ELF-1 (cell line): Measurements from ENCODE around the gene ZNF493.

Experiments
- DNase-seq: peaks from one replicate; pipeline ENCODE4 v3.0.0-alpha.2; 2016; ENCODE audit warnings: low read depth, low spot score

The ZNF493 gene

DNA sequence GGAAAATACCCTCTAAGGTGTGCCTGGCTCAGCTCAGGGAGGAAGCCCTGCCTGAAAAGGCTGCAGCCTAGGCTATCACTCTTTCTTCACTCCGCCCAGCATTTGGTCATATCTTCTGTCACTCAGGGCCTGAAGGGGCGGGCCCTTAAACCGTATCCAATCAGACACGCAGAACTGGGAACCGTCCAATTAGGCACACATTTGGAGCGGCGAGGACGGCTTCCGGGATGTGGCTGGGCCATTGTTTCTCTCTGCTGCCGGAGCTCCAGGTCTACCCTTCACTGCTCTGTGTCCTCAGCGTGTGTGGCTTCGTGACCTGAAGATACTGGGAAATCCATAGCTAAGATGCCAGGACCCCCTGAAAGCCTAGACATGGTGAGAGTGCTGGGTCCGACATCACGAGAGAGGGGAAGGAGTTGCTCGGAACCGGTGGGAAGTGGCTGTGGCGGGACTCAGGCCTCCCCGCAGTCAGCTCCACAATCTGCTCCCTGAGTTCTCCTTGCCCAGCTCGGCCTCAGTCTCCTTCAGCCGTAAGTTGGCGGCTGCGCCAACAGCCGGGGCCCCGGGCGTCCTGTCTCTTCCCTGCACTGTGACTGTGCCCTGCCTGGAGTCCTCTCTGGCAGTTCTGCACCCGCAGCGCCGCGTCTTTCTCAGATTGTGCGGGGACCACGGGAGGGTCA is at the start of gene ZNF493:
ZNF493 (plus strand) TSS at position 241 of the 680 bp plus-strand sequence; CDS start at position 346, 105 bp downstream.
- DNase-seq, result peak; percentile 97

DNA sequence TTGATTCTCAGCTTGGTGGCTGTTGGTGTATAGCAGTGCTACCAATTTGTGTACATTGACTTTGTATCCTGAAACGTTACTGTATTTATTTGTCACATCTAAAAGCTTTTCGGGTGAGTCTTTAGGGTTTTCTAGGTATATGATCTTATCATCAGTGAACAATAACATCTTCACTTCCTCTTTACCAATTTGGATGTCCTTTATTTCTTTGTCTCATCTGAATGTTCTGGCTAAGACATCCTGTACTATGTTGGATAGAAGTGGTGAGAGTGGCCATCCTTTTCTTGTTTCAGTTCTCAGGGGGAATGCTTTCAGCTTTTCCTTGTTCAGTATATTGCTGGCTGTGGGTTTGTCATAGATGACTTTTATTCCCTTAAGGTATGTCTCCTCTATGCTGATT is 44.1 kb upstream of the ZNF493 start:
- no peak for DNase-seq

DNA sequence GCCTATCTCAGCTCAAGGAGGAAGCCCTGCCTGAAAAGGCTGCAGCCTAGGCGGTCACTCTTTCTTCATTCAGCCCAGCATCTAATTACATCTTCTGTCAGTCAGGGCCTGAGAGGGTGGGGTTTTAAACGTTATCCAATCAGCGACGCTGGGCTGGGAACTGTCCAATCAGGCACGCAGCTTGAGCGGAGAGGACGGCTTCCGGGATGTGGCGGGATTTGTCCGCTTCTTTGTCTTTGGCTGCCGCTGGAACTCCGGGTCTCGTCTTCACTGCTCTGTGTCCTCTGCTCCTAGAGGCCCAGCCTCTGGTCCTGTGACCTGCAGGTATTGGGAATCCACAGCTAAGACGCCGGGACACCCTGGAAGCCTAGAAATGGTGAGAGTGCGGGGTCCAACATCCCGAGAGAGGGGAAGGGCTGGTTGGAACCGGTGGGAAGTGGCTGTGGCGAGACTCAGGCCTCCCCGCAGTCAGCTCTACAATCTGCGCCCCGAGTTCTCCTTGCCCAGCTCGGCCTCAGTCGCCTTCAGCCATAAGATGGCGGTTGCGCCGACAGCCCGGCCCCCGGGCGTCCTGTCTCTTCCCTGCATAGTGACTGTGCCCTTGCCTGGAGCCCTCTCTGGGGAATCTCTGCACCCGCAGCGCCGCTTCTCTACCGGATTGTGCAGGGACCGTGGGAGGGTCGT is 38.0 kb upstream of the ZNF493 start, which contains the start of gene ZNF738:
ZNF738 (plus strand) TSS at position 233 of the 684 bp plus-strand sequence; CDS start at position 374, 141 bp downstream.
- peak; percentile 99 for DNase-seq

DNA sequence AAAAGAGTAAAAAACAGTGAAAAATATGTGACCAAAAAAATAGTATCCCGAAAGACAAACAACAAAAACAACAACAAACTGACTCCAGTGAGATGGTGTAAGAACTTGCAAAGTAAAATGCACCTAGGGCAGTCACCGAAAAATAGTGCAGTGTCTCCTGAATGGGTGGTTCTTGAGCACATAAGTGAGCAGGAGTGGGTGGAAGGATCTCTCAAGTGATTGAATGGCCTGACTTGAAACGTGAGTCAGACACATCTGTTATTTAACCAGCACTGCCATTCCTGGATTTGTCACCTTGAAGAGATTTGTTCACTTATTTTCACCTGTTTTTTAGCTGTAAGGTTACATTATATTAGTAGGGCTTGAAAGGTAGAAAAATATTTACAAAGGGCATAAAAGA is 34.6 kb upstream of the ZNF493 start:
- no peak for DNase-seq

DNA sequence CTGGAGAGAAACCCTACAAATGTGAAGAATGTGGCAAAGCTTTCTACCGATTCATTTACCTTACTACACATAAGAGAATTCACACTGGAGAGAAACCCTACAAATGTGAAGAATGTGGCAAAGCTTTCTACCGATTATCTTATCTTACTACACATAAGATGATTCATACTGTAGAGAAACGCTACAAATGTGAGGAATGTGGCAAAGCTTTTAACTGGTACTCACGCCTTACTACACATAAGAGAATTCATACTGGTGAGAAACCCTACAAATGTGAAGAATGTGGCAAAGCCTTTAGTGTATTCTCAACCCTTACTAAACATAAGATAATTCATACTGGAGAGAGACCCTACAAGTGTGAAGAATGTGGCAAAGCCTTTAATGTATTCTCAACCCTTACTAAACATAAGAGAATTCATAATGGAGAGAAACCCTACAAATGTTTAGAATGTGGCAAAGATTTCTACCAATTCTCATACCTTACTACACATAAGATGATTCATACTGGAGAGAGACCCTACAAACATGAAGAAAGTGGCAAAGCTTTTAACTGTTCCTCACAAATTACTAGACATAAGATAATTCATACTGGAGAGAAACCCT is 12.9 kb upstream of the ZNF493 start:
- DNase-seq, result no peak

DNA sequence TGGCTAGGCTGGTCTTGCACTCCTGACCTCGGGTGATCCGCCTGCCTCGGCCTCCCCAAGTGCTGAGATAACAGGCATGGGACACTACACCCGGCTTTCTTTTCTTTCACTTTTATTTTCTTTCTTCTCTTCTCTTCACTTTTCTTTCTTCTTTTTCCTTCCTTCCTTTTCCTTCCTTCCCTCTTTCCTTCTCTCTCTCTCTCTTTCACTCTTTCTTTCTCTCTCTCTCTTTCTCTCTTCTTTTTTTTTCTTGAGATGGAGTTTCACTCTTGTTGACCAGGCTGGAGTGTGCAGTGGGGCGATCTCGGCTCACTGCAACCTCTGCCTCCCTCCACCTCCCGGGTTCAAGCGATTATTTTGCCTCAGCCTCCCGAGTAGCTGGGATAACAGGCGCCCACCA is 812 bp upstream of the ZNF493 start:
- DNase-seq, result no peak

GRCh38 chr19:21398851-21399250 is 1.9 kb downstream of the ZNF493 start:
- DNase-seq, result no peak

GRCh38 chr19:21402303-21402985 is 5.5 kb downstream of the ZNF493 start:
- no peak for DNase-seq

DNA sequence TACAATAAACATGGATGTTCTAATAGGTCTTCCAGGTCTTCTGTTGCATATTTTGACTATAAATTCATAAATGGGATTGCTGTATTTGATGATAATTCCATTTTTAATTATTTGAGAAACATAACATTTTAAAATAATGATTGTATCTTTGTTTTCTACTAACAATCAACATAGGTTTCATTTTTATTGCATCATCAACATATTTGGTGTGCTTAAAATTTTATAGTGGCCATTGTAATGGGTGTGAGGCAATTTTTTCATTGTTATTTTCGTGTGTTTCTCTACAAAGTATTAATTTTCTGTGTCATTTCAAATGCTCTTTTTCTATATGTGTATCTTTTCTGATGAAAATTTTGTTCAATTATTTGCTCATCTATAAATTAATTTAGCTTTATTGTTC is 13.2 kb downstream of the ZNF493 start:
- DNase-seq, result no peak

DNA sequence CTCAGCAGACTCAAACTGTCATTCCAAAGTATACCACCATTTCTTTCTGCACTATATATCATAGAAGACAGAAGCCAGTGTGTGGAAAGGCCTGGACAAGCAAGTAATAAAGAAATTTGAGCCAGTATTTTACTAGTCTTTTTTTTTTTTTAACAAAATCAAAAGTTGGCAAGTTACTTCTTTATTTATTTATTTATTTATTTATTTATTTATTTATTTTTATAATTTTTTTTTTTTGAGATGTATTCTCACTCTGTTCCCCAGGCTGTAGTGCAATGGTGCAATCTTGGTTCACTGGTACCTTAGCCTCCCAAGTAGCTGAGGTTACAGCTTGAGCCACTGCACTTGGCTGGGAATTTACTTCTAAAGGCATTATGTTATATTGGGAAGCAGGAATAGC is 25.3 kb downstream of the ZNF493 start:
- no peak for DNase-seq

- no peak for DNase-seq
Observed at GRCh38 chr19:21423057-21424041, 26.4 kb downstream of the ZNF493 start.

- DNase-seq, result no peak
Observed at GRCh38 chr19:21430675-21431074, 33.7 kb downstream of the ZNF493 start.

- no peak for DNase-seq
Observed at GRCh38 chr19:21432590-21432989, 35.7 kb downstream of the ZNF493 start.

GRCh38 chr19:21434516-21434915 is 37.6 kb downstream of the ZNF493 start:
- DNase-seq, result no peak

GRCh38 chr19:21434967-21435544 is 38.1 kb downstream of the ZNF493 start:
- DNase-seq, result no peak

DNA sequence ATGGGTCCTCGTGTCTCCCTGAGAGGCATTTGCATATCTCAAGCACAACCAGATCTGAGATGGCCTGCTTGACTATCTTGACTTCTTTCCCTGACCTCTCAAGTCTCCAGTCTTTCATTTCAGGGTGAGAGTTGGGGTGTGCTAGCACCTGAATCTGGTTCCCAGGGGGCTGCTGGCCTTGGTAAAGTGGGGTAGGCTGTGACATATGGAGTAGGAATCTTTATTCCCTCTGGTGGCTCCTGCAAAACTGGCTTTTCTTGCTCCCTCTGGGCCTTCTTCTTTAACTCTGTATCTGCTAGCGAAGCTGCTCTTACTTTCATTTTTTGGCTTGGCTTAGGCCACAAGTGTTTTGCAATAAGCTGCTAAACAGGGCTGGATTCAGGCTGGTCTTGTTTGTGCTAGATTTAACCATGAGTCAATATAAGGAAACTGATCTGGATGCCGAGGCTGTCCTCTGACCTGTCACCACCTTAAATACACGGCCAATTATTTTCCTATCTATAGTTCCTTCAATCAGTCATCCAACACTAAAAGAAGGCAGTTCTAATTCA is 42.3 kb downstream of the ZNF493 start:
- peak; percentile 39 for DNase-seq

DNA sequence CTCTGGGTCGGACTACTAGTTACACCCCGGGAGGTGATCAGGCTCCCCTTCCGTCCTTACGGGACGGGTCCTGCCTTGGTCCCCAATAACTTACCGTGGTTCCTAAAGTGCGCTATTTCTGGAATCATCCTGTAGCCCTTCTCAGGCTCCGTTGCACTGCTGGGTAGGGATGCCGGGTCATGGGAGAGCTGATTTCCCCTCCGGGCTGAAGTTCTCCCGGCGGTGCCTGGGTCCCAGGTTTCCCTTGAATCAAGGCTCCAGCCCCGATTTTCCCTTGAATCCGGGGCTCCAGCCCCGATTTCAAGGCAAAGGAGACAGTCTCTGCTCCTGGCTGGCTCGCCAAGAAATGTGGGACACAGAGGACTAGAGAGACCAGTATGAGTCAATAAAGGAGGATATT is 43.4 kb downstream of the ZNF493 start:
- DNase-seq, result no peak

DNA sequence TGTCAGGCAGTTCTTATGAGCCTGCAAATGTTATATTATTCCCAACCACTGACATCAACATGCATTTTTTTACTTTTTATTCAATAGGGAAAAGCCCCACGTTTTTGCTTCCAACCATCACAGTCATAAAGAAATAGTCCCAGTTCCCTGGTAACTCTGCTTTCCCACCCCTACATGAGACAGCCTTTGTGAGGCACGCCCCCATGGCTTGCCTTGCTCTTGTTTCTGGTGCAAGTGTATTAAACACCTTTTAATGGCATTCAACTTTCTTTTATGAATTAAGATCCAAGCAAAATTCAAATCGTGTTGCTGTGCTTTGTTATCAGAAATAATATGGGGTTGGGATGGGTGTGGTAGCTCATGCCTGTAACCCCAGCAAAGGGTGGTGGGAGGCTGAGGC is 54.3 kb downstream of the ZNF493 start:
- no peak for DNase-seq

DNA sequence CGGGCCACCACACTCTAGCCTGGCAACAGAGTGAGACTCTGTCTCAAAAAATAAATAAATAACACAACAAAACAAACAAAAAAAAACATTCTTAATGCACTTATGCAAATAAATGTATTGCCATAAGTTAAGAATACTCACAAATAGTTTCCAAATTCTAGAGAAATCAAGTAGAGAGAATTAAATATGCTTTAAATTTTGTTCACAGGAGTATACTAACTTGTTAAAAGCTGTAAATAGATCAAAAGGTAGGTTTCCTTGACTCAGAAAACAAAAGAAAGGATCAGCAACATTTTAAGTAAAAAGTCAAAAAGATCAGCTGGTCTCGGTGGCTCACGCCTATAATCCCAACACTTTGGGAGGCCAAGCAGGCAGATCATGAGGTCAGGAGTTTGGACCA is 58.0 kb downstream of the ZNF493 start:
- no peak for DNase-seq

- no peak for DNase-seq
Observed at GRCh38 chr19:21460686-21461085, 63.8 kb downstream of the ZNF493 start.
